Spleen (tissue), 11 donors: ENCODE measurements around the gene CCR8. TPM values are rescaled to one million over a fixed set of nuclear protein-coding genes. Genes with fewer than 3 reads are reported as not detected.

Source experiments
- DNase-seq: peaks from one replicate; pipeline ENCODE4 v3.0.0-alpha.2; 2020
- H3K27ac ChIP-seq, 8 donors: fragments of 200-600 bp; sonication (generic) in 7 of 8; 1 replicate in 4 of 8; 2 replicates in 4 of 8; pipeline versions ENCODE4 v1.5.0 to v1.8.0; 2016 to 2021; ENCODE audit warnings: inconsistent platforms in 4 of 8, mild to moderate bottlenecking in 4 of 8, moderate library complexity in 1 of 8
- H3K27me3 ChIP-seq, 7 donors: fragments of 200-600 bp; sonication (generic) in 6 of 7; replicated peaks in 1 of 7; 1 replicate in 4 of 7; 2 replicates in 3 of 7; pipeline versions ENCODE4 v1.5.0 to v1.8.0; 2016 to 2021; ENCODE audit warnings: inconsistent platforms in 3 of 7, mild to moderate bottlenecking in 1 of 7
- H3K36me3 ChIP-seq, 6 donors: fragments of 200-600 bp; sonication (generic) in 5 of 6; 1 replicate in 4 of 6; 2 replicates in 2 of 6; pipeline versions ENCODE4 v1.5.0 to v1.8.0; 2016 to 2021; ENCODE audit warnings: inconsistent platforms in 2 of 6
- H3K4me1 ChIP-seq, 6 donors: fragments of 200-600 bp; sonication (generic) in 5 of 6; 1 replicate in 3 of 6; 2 replicates in 3 of 6; pipeline versions ENCODE4 v1.5.0 to v1.8.0; 2016 to 2021; ENCODE audit warnings: inconsistent platforms in 3 of 6
- H3K4me3 ChIP-seq, 8 donors: fragments of 200-600 bp; sonication (generic) in 7 of 8; 1 replicate in 4 of 8; 2 replicates in 4 of 8; pipeline versions ENCODE4 v1.5.0 to v1.8.0; 2016 to 2021; ENCODE audit warnings: inconsistent platforms in 4 of 8, mild to moderate bottlenecking in 4 of 8, moderate library complexity in 2 of 8
- H3K9me3 ChIP-seq, 8 donors: fragments of 200-600 bp; sonication (generic) in 7 of 8; 1 replicate in 4 of 8; 2 replicates in 4 of 8; pipeline versions ENCODE4 v1.5.0 to v1.8.0; 2016 to 2021; ENCODE audit warnings: inconsistent platforms in 4 of 8
- CTCF ChIP-seq, 11 experiments: fragments of 200-600 bp in 7 of 11; fragments of 450-650 bp in 4 of 11; sonication (generic) in 4 of 11; IDR thresholded peaks in 8 of 11; conservative IDR thresholded peaks in 3 of 11; 1 replicate in 7 of 11; 2 replicates in 4 of 11; pipeline versions ENCODE4 v1.4.0 to v1.8.0; 2016 to 2021; ENCODE audit warnings: antibody characterized with exemption in 11 of 11, inconsistent platforms in 4 of 11, mild to moderate bottlenecking in 1 of 11
- POLR2A ChIP-seq, 3 donors: fragments of 450-650 bp; IDR thresholded peaks; one replicate each; pipeline ENCODE4 v1.5.1; 2017; ENCODE audit warnings: antibody characterized with exemption in 3 of 3, mild to moderate bottlenecking in 1 of 3
- POLR2AphosphoS5 ChIP-seq, 3 donors: sonication (generic); formaldehyde crosslinking; IDR thresholded peaks; one replicate each; pipeline ENCODE4 v1.5.1; 2017; ENCODE audit warnings: antibody characterized with exemption in 3 of 3
- WGBS, 5 donors: extraction: QIAGEN DNeasy Blood & Tissue Kit in 3 of 5; methylation state at CpG; one replicate each; pipeline versions ENCODE4 v1.1.5 to v1.1.7; 2013 to 2018; 5-methylcytosine and 5-hydroxymethylcytosine counted together
- intact Hi-C: fragments of 100-400 bp; cut with DNase I; formaldehyde crosslinking; loops from one replicate; pipeline ENCODE4 v1.15.0; 2023; ENCODE audit warnings: low total_unique reads
- polyA plus RNA-seq, 3 donors: library from polyadenylated mRNA; stranded (reverse); fragments of 200-250 nt; gene quantifications; one replicate each; pipeline ENCODE4 v1.2.1, GENCODE V29; 2013
- total RNA-seq, 7 donors: library from RNA; depleted of rRNA in 3 of 7; stranded (reverse); fragments of >200 nt in 3 of 7; fragmentation: NEBNext Ultra II Directional in 4 of 7; extraction: Animal tissue kit (Norgen Biotek cat#: 25700) in 4 of 7; gene quantifications; one replicate each; pipeline versions ENCODE4 v1.1.0 to v1.2.1, GENCODE V29; 2016 to 2021
- donor health status: healthy with polysubstance abuse.
- donor health status: DM: no; HTN: no; CAD: no; lungs with moderate emphysema.
- donor health status: DM: no; HTN: no; CAD: no.
- donor health status: Bipolar disorder and iron deficiency.
- donor health status: healthy.
- donor health status: DM: no; HTN: no; CAD: no.
- donor health status: DM: yes; HTN: yes; CAD: no.

The CCR8 gene
- total and polyA plus RNA-seq, 10 donors, result 0.06 to 2.1 (median 0.60) TPM; not detected in 3

- Histone ChIP-seq H3K4me3 (no peak overlapping the region), H3K27me3 (no peaks in the 10 kb centered on the region), H3K9me3 (peaks cover 0 to 20% (median 15%) of the 10 kb centered on the region in 8 donors), H3K4me1 (no peaks in the 10 kb centered on the region), H3K27ac (no peak overlapping the region), H3K36me3 (no peaks in the 10 kb centered on the region)
- intact Hi-C loops, result no loop called here
- DNase-seq, result no peak
- no peak for TF ChIP-seq POLR2AphosphoS5 (IDR thresholded peaks at IDR 0.05)
- no peak for TF ChIP-seq CTCF (IDR thresholded peaks at IDR 0.05 in 8 of 11, conservative IDR thresholded peaks at IDR 0.05 in 3 of 11)
- no peak for TF ChIP-seq POLR2A (IDR thresholded peaks at IDR 0.05)
Measured at GRCh38 chr3:39313289-39313688, 16.2 kb upstream of the CCR8 start.

- Histone ChIP-seq H3K4me1 (no peaks in the 10 kb centered on the region), H3K27me3 (no peaks in the 10 kb centered on the region), H3K27ac (no peak overlapping the region), H3K4me3 (no peak overlapping the region), H3K36me3 (no peaks in the 10 kb centered on the region), H3K9me3 (peaks cover 0 to 21% (median 16%) of the 10 kb centered on the region in 8 donors)
- TF ChIP-seq POLR2AphosphoS5 (IDR thresholded peaks at IDR 0.05) (no peak), CTCF (IDR thresholded peaks at IDR 0.05 in 8 of 11, conservative IDR thresholded peaks at IDR 0.05 in 3 of 11) (no peak), POLR2A (IDR thresholded peaks at IDR 0.05) (no peak)
- intact Hi-C loops, result no loop called here
- DNase-seq, result no peak
- 68 to 91% (median 82%) methylated on average over 1 of the region's 1 CpG for WGBS, 5 donors
Measured at GRCh38 chr3:39315420-39315819, 14.1 kb upstream of the CCR8 start.

- no peaks in the 10 kb centered on the region for H3K4me1 ChIP-seq
- no peak for TF ChIP-seq POLR2AphosphoS5 (IDR thresholded peaks at IDR 0.05)
- no peak for TF ChIP-seq CTCF (IDR thresholded peaks at IDR 0.05 in 8 of 11, conservative IDR thresholded peaks at IDR 0.05 in 3 of 11)
- no peak for TF ChIP-seq POLR2A (IDR thresholded peaks at IDR 0.05)
- H3K9me3 ChIP-seq, result peaks cover 0 to 21% (median 13%) of the 10 kb centered on the region in 8 donors
- DNase-seq, result no peak
- no peaks in the 10 kb centered on the region for H3K27me3 ChIP-seq
- H3K36me3 ChIP-seq, result no peaks in the 10 kb centered on the region
- WGBS, 5 donors, result 69 to 95% (median 83%) methylated on average over 2 of the region's 2 CpGs
- no peak overlapping the region for H3K27ac ChIP-seq
- H3K4me3 ChIP-seq, result no peak overlapping the region
- intact Hi-C loops, result no loop called here
Measured at GRCh38 chr3:39317571-39318169, 11.8 kb upstream of the CCR8 start.

- no peaks in the 10 kb centered on the region for H3K27me3 ChIP-seq
- no peaks in the 10 kb centered on the region for H3K36me3 ChIP-seq
- no peak for DNase-seq
- H3K4me3 ChIP-seq, result no peak overlapping the region
- peaks cover 0 to 21% (median 13%) of the 10 kb centered on the region in 8 donors for H3K9me3 ChIP-seq
- WGBS, 5 donors, result 85 to 90% (median 85%) methylated on average over 1 of the region's 1 CpG
- no peaks in the 10 kb centered on the region for H3K4me1 ChIP-seq
- intact Hi-C loops, result no loop called here
- H3K27ac ChIP-seq, result no peak overlapping the region
- no peak for TF ChIP-seq POLR2AphosphoS5 (IDR thresholded peaks at IDR 0.05)
- no peak for TF ChIP-seq POLR2A (IDR thresholded peaks at IDR 0.05)
- no peak for TF ChIP-seq CTCF (IDR thresholded peaks at IDR 0.05 in 8 of 11, conservative IDR thresholded peaks at IDR 0.05 in 3 of 11)
Measured at GRCh38 chr3:39318301-39318700, 11.2 kb upstream of the CCR8 start.
